CD4-positive, alpha-beta T cell treated with Interleukin-4 for 4 hours (primary cell): ENCODE results near the gene PVALEF.

Experiments used
- DNase-seq: peaks from one replicate; pipeline ENCODE4 v3.0.0-alpha.2; 2020

PVALEF gene

DNA sequence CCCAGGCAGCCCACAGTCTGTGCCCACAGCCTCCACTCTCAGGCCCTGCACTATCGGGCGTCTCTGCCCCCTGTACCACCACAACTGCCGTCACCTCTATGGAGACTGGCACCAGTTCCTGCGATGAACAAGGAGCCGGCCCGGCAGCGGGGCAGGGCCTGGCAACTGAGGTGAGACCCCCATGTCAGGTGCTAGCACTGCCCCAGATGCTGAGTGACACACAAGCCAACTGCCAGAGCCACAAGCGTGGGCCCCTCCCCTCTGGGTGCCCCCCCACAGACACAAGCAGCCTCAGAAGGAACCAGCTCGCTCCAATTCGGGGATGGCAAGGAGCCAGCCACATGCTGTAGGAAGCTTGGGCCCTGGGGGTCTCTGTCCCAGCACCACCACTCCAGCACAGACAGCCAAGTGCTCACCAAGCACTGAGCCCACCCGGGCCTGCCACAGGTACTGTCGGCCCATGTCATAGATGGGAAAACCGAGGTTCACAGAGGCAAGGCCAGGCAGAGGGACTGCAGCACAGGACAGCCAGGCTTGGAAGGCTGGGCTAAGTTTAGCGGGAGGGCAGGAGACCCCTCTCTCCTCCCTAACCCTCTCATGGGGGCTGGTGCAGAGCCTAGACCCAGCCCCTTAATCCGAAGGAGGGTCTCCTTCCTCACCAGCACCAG is 1.5 kb upstream of the PVALEF start:
- no peak for DNase-seq

DNA sequence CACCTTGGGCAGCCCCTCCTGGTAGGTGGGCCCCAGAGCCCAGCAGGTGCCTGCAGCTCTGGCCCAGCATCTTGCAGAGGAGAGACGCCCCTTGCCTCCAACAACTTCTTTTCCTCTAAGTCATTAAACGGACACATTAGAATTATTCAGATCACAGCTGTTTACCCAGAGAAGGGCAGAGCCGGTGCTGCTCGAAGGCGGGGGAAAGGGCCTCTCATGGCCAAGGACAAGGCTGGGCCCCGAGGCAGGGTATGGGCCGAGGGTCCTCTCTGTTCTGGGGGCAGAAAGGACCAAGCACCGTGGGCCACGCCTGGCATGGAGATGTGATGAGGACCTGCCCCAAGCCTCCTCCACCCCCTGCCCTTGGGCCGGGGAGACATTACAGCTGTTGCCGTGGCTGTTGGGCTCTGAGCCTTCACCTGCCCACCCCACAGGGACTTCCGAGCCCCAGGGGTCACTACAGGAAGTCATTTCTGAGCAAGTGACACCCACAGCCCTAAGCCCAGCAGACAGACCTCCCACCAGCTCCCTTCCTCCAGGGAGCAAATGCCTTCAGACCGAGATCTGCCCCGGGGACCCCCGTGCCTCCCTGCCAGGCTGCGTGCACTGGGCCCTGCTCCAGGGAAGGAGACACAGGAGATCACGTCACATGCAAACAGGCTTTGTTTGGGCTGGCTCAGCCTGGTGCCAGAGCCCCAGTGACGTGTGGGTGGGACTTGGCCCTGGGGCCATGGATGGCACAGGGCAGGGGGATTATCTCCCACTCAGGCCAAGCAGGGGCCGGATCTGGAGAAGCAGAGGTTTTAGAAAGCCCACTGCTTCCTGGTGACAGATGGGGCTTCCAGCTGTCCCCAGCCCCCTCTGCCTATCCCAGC is 699 bp upstream of the PVALEF start:
- no peak for DNase-seq

DNA sequence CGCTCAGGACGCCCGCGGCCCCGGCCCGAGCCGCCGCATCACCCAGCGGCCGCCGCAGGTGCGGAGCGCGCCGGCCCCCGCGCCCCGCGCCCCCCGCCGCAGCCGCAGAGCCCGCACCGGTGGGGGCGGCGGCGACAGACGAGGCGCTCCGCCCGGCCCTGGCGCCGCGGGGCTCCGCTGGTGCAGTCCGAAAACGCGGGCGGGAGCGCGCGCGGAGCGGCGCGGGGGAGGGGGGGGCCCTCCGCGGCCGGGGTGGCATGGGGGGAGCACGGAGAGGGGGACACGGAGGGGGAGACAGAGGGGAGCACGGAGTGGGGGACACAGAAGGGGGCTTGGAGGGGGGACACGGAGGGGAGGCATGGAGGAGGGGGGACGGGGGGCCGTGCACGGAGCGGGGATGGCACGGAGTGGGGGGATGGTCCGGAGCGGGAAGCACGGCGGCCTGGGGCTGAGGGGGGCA is 756 bp downstream of the PVALEF start, which contains the start of gene AATK:
Gene AATK, minus strand, starts transcription at position 189 of the 460 bp plus-strand sequence. CDS start 229 bp downstream, outside the sequence.
- DNase-seq: no peak

DNA sequence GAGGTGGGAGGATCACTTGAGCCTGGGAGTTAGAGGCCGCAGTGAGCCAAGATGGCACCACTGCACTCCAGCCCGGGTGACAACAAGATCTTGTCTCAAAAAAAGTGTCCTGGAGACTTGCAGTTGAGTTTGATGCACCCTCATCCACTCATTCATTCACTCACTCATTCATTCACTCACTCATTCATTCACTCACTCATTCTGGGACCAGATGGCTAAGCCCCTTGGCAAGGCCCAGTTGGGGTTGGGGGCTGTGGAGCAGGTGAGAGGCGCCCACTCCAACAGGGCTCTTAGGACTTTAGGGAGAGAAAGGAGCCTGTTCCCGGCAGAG is 1.9 kb downstream of the PVALEF start:
- DNase-seq: no peak

DNA sequence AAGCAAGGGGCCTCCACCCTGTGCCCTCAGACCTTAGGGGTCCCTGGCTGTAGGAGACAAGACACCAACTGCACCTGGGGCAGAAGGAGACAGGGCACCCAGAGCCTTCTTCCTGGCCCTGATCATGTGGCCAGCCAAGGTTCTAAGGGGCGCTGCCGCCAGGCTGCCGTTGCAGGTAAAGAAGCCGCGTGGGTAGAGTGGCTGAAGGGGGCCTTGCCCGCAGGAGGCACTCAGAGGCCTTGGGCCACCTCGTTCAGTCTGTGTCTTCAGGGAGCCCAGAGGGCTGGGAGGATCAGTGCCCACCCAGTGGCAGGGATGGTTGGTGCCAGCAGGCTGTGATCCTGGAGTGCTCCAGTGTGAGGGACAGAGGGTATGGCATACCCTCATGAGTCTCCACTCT is 2.3 kb downstream of the PVALEF start:
- no peak for DNase-seq

DNA sequence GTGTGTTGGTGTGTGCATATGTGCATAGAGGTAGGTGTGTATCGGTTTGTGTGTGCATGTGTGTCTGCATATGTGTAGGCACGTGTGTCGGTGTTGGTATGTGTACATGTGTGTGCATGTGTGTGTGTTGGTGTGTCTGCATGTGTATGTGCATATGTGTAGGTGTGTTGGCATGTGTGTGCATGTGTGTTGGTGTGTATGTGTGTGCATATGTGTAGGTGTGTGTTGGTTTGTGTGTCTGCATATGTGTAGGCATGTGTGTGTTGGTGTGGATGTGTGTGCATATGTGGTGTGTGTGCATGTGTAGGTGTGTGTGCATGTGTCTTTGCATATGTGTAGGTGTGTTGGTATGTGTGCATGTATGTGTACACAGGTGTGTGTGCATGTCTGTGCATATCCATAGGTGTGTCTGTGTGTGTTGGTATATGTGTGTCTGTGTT is 4.6 kb downstream of the PVALEF start:
- DNase-seq: no peak

DNA sequence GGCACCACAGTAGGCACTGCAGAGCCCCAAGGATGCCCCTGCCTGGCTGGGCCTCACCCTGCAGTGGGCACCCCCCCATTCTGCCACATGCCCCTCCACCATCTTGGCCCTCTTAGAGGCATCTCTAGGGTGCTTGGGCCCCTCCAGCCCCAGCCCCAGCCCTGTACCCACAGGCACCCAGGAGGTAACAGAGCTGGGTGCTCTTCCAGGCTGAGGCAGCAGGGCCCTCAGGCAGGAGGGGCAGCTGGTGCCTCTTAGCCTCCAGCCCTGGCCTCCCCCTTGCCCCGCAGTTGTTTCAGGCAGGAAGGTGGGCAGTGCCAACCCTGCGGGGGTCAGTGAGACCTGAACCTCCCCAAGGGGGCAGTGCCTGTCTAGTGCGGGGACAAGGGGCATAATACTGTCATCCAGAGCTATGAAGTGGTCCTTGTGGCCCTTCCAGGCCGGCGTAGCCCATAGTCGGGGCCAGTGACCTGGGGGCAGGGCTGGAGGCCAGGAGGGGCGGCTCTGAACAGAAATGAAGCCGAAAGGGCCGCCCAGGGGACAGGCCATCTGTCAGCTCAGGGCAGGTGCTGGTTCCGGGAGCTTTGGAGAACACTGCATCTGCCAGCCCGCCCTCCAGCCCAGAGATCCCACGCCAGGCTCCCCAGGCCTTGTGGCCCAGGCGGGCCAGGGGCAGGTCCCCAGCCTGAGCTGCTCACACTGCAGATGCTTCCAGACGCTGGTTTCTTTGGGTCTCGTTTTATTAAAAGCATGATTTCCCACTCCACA is 5.6 kb downstream of the PVALEF start:
- DNase-seq: no peak

DNA sequence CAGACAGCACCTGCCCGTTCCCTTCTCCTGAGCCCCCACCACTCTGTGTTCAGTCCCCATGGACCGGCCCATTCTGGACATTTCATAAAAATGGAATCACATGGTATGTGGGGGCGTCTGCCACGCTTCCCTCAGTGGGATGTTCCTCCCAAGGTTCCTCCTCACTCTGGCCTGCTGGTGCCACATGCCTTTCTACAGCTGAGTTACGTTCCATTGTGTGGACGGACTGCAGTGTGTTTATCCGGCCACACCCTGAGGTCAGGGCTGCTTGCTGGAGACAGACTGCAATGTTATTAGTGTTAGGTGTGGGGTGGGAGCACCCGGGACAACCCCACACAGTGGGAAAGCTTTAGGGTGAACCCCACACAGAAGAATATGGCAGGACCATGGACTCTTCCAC is 6.6 kb downstream of the PVALEF start:
- no peak for DNase-seq

DNA sequence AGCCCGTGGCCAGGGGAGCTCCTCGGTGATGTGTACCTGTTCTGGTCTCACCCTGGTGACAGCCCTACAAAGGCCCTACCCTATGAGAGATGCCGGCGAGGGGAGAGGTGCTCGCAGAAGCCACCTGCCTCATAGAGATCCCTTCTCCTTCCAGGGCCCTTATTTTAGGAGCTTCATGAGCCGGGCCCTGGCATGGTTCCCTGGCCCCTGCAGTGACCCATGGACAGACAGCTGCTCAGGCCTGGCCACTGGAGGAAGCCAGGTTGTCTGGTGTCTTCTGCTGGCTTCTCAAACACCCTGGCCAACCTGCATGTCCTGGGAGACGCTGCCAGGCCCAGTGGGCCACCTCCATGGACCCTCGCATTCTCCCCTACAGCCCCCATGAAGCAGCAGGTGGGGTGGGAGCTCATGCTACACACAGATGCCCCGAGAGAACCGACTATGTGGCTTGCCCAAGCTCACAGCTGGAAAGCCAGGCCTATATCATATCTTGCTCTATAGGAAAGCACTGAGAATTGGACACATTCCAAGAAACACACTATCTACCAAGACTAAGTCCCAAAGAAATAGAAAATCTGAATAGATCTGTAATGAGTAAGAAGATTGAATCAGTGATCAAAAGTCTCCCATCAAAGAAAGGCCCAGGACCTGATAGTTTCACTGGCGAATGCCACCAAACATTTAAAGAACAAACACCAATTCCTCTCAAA is 7.9 kb downstream of the PVALEF start:
- DNase-seq: no peak

DNA sequence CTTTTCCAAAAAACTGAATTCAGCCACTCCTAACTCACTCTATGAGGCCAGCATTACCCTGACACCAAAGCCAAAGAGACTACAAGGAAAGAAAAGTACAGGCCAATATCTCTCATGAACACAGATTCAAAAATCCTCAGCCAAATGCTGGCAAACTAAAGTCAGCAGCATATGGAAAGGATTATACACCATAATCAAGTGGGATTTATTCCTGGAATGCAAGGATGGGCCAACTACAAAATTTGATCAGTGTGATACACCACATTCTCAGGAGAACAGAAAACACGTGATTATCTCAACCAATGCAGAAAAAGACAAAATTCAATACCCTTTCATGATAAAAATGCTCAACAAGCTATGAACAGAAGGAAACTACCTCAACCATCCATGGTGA is 8.5 kb downstream of the PVALEF start:
- DNase-seq: no peak

DNA sequence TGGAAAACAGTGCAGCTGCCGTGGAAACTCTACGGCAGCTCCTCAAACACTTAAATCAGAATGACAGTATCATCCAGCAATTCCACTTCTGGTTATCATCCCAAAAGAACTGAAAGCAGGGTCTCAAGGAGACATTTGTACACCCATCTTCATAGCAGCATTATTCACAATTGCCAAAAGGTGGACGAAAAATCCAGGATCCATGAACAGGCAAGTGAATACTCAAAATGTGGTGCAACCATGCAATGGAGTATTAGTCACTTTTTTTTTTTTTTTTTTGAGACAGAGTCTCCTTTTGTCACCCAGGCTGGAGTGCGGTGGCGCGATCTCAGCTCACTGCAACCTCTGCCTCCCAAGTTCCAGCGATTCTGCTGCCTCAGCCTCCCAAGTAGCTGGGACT is 11.4 kb downstream of the PVALEF start:
- DNase-seq: no peak

DNA sequence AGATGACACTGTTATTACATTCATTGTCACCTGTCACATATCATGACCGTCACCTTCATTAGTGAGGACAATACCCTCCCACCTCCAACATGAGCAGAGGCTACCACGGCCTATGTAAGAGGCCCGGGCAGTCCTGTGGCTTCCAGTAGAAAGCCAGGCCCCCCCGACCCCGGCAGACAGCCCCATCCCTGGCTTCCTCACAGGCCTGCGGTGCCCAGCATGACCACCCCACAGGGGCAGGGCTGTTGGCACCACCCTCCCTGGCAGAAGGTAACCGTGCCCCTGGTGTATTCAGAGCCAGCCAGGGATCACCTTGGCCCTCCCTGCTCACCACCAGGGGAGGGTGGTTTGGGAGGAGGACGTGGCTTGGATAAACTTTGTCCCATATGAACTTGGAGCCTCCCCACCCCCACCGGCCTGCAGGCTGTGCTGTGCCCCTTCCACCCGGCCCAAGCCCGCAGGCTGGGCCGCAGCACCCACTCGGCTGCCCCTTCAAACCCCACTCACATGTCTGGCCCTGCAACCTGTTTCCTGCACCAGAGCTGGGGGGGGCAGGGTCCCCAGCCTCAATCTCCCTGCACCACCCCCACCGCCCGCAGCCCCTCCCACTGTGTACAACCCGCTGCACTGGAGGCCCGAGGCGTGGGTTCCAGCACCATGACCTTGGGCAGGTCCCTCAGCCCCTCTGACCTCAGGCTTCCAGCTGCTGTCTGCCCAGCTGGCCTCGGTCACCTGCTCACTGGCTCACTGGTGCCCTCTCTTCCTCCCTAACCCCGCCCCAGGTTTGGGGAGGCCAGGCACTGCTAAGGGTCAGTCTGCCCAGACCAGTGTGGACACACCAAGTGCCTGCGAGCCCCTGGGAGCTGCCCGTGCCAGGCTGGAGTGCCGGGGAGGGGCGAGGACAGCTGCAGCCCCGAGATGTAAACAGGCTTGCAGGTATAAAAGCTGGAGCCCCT is 13.1 kb downstream of the PVALEF start:
- DNase-seq: no peak

DNA sequence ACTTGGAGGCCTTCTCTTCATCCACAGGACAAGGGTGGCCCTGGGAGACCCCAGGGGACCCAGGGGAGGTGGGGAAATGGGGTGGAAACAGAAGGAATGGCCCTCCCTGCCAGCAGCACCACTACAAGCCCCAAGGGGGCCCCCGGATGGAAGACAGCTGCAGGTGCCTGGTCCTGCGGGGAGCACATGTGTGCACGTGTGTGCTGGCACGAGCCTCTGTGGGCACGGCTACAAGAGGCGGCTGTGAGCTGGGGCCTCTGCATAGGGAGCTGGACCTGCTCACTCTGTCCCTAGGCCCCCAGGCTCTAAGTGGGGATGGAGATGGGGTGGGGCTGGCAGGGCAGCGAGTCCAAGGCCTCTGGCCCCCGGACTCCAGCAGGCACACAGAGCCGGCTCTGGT is 13.9 kb downstream of the PVALEF start:
- no peak for DNase-seq

DNA sequence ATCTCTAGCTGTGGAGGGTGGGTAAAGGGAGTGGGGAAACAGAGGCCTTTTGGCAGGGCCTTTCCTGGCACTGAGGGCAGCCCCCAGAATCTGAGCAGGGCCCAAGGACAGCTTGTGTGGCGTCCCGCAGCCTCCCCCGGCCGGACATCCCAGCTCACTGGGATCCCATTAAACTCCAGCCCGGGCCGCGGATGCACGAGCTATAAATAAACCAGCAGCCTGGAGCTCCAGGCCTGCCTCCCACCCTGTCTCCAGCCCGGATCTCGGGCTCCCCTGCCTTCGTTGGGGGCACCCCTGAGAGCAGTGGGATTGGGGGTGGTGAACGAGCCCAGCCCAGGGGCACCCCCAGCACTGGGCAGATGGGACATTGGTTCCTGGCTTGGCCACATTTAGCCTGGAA is 14.6 kb downstream of the PVALEF start:
- DNase-seq: no peak

DNA sequence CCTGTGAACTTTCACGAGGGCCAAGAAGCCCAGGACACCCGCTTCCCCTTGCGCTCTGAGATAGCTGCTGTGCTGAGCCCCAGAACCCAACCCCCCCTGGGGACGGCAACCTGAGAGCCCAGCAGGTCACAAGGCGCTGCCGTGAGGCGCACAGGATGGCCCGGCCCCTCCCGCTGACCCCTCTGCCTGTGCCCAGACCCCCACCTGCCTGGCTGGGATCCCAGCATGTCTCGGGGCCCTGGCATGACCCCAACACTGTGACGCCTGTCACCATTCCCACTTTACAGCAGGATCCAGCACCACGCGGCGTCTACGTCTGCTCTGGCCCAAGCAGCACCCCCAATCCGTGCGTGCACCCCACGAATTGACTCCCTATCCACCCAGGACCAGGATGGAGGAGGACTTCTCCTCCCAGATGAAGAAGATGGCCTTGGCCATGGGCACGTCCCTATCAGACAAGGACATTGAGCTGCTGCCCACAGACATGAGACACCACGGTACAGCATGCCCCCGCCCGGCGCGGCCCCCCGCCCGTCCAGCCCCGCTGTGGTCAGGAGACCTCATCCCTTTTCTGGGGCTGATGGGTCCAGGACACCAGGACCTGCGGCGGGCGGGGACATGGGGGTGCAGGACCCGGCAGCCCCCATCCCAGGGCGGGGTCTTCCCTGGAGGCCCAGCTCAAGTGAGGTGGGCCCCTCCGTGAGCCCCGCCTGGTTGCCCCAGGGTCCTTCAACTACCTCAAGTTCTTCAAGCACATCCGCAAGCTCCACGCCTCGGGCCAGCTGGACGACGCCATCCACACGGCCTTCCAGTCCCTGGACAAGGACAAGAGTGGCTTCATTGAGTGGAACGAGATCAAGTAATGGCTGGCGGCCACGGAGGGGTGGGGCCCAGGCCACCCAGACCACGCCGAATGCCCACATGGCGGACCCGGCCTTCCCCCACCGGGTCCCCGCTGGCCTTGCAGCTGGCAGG is 15.8 kb downstream of the PVALEF start:
- DNase-seq: no peak

DNA sequence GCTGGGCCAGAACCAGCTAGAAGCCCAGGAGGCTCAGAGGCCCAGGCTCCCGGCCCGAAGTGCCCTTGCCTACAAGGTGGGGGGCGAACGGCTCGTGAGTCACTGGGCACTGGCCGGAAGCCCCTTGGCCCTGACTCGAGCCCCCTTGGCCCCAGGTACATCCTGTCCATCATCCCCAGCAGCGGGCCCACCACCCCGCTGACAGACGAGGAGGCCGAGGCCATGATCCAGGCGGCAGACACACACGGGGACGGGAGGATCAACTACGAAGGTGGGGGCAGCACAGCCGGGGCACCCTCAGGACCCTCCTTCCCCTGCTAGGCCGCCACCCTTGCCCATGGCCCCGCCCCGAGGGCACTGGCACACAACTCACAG is 16.5 kb downstream of the PVALEF start:
- no peak for DNase-seq

DNA sequence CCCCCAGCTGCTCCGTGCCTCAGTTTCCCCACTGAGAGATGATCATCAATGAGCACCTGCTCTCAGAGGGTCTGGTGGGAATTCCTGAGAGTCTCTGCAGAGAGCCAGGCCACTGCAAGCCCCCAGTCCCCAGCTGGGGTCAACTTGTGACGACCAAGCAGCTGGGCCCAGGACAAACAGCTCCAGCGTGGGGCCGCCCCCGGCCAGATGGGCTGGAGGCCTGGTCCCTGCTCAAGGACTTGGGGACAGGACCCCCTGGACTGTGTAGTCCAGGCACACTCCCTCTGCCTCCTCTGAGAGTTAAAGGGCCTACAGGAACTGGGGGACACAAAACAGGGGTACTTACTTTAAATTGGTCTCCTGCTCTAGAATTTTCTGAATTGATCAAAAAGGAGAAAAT is 17.3 kb downstream of the PVALEF start:
- DNase-seq: no peak

DNA sequence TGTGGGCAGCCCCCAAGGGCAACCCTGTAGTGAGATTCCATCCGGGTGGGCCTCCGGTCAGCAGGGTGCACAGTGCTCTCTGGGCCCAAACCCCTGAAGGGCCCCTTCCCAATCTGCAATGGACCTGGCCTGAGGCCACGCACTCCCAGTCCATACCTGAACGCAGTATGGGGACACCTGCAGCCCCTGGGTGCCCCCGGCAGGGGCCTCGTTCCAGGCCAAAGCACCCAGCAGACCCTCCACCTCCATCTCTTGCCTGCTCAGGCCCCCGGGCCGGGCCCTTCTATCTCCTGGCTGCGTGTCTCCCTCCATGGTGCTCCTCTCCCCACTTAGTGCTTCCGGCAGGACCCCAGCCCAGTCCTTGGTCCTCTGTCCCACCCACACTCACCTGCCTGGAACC is 18.0 kb downstream of the PVALEF start:
- DNase-seq: no peak

DNA sequence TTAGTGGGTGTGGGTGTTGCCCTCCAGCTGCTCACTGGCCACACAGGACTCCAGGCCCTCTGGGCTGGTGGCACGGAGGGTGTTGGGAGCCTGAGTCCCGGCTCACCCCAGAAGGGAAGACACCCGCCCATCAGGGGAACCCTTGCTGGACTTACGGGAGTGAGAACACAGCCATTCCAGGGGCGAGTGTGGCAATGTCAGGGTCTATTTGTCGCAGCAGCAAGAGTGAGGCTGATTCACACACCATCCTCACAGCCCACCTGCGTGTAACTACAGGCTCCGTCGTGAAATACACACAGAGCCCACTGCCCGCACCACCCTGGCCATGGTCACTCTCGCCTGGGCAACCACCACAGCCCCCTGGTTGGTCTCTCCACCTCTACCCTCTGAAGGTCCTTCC is 18.5 kb downstream of the PVALEF start:
- DNase-seq: no peak

DNA sequence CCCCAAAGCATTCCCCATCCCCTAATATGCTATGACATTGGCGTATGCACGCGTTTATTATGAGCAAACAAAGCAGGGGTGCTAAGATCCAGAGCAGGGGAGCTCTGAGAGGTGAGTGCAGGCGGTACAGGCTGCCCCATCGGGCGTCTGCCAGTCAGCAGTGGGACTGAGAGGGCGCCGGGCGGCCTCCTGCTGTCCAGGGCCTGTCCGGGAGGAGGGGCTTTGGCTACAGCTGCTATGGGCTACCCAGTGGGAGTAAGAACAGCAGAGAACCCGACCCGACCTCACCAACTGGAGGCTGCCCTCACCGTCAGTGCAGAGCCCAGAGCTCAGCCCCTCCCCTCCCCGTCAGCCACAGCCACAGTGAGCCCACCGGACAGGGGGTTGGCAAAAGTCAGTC is 19.2 kb downstream of the PVALEF start:
- no peak for DNase-seq

DNA sequence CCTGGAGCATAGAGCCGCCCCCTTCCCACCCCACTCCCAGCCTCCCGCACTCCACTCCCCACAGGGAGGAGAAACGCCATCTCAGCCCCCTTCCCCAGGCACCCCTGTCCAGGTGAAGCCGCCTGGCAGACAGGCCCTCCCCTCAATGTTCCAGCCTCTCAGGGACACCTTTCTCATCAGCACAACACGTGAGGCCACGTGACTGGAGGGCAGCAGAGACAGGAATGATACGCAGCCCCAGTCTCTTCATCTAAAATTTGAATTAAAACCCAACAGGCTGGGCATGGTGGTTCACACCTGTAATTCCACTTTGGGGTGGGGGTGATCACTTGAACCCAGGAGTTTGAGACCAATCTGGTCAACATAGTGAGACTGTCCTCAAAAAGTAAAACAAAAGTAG is 20.9 kb downstream of the PVALEF start:
- DNase-seq: no peak
